ENCODE measurements around the gene SCAMP4. TPM values are rescaled to one million over a fixed set of nuclear protein-coding genes. Genes with fewer than 3 reads are reported as not detected.

Gene SCAMP4
- total RNA-seq, 1 experiment from 2014 or later: 69.0 TPM

GRCh38 chr19:1954532-1954933, 49.3 kb downstream of the SCAMP4 start:
- peaks cover 32% of the 10 kb centered on the region; the same call in 1 of the 2 replicates for H3K79me2 ChIP-seq (ENCODE audit: insufficient read depth, low read length)
- peaks cover 2% of the 10 kb centered on the region for H4K20me1 ChIP-seq (ENCODE audit: control insufficient read depth, insufficient read depth, insufficient read length)

More at GRCh38 chr19:1954532-1954933, 49.3 kb downstream of the SCAMP4 start:
- Histone ChIP-seq H3T11ph (ENCODE audit: low read length) (no peak overlapping the region), H3K4me1 (ENCODE audit: insufficient read depth, low read length) (no peaks in the 10 kb centered on the region), H3K79me1 (ENCODE audit: insufficient read depth, low read depth, low read length, poor library complexity, severe bottlenecking) (peaks cover 10% of the 10 kb centered on the region), H2BK120ac (ENCODE audit: low read depth, low read length, poor library complexity, severe bottlenecking) (no peak overlapping the region), H4K5ac (ENCODE audit: insufficient read length, low read depth, low read length) (no peak overlapping the region), H2BK12ac (ENCODE audit: insufficient read length, low read depth, low read length) (no peak overlapping the region), H3K14ac (ENCODE audit: insufficient read depth, low read length) (no peak overlapping the region; the same call in 1 of the 2 replicates), H3K23me2 (ENCODE audit: insufficient read length, low read depth, low read length, poor library complexity, severe bottlenecking) (no peaks in the 10 kb centered on the region), H3K18ac (ENCODE audit: insufficient read length, low read depth, low read length) (no peak overlapping the region), H3K23ac (ENCODE audit: insufficient read length, low read depth, low read length) (no peak overlapping the region), H2BK20ac (ENCODE audit: low read depth, low read length, poor library complexity, severe bottlenecking) (no peak overlapping the region), H3K27me3 (ENCODE audit: insufficient read depth, low read length) (no peaks in the 10 kb centered on the region), H4K91ac (ENCODE audit: insufficient read length, low read depth, low read length) (no peak overlapping the region), H3K4ac (ENCODE audit: low read depth, low read length) (no peak overlapping the region), H2AFZ (ENCODE audit: low read length) (no peak overlapping the region), H4K8ac (replicated peaks; ENCODE audit: insufficient read length, low read depth, low read length) (no peak overlapping the region), H2BK5ac (ENCODE audit: insufficient read length, low read length) (no peak overlapping the region), H3K9ac (ENCODE audit: extremely low read depth, insufficient read length, low read length) (no peak overlapping the region), H3K27ac (ENCODE audit: insufficient read length, low read depth, low read length) (no peak overlapping the region), H3K56ac (ENCODE audit: insufficient read length, low read depth, low read length) (no peak overlapping the region), H3K4me2 (ENCODE audit: insufficient read depth, insufficient read length, low read length) (no peak overlapping the region), H2BK15ac (ENCODE audit: low read depth, low read length) (no peak overlapping the region), H2AK5ac (ENCODE audit: insufficient read length, low read length) (no peak overlapping the region), H3K9me3 (ENCODE audit: control insufficient read depth, low read depth, low read length) (no peaks in the 10 kb centered on the region)
- no peak overlapping the region for H3K27ac Mint-ChIP-seq
- H3K4me1 Mint-ChIP-seq: peaks cover 3 to 18% of the 10 kb centered on the region in 2 experiments; a peak in 3 of 4 replicates
- WGBS (ENCODE audit: extremely low coverage, insufficient read length, low lambda C conversion rate): no CpG with 5 or more reads among the region's 15 CpGs
- no peak for DNase-seq
- H3K27me3 Mint-ChIP-seq (ENCODE audit: low read depth): no peaks in the 10 kb centered on the region
- H3K36me3 Mint-ChIP-seq (ENCODE audit: insufficient read depth in 1 of 3, low read depth in 3 of 3): peaks cover 9 to 23% (median 16%) of the 10 kb centered on the region in 3 experiments; a peak in 6 of 7 replicates
- TF ChIP-seq CTCF (conservative IDR thresholded peaks at IDR 0.05): no peak
- H3K4me3 Mint-ChIP-seq: no peak overlapping the region
- H3K9me3 Mint-ChIP-seq: no peaks in the 10 kb centered on the region

Data from H9 (cell line).